ENCODE measurements around the gene RAPSN.

The RAPSN gene

DNA sequence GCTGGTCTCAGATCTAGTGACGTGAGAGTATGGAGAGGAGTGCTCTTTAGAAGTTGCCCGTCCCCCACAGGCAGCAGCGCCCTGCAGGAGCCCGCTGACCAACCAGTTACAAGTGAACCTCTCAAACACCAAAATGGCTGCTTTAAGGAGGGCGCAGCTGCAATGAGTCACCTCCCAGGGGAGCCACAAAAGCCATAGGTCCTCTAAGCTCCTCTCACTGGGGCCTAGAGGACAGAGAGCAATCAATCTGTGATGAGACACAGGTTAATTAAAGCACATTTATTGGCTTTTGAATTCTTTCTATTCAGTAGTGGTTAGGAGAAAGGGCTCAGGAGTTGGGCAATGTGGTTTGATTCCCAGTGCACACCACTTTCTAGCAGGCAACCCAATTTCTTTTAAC is 15.5 kb upstream of the RAPSN start:
- no peak for DNase-seq

DNA sequence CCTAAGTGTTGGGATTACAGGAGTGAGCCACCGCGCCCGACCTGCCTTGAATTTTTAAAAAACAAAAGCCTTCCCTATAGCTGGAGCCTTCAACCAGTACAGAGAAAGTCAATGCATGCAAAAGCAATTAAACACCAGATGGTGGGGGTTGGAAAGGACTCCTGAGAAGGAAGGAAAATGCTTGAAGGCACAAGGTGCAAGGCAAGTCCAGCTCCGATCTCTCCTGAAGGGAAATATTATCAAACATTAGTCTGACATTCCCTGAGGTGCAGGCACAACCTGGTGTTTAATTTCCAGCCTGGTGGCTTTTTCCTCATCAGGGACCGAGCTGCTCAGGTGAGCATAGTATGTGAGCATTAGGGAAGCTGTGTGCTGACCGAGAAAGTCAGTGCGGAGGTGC is 12.9 kb upstream of the RAPSN start:
- no peak for DNase-seq

DNA sequence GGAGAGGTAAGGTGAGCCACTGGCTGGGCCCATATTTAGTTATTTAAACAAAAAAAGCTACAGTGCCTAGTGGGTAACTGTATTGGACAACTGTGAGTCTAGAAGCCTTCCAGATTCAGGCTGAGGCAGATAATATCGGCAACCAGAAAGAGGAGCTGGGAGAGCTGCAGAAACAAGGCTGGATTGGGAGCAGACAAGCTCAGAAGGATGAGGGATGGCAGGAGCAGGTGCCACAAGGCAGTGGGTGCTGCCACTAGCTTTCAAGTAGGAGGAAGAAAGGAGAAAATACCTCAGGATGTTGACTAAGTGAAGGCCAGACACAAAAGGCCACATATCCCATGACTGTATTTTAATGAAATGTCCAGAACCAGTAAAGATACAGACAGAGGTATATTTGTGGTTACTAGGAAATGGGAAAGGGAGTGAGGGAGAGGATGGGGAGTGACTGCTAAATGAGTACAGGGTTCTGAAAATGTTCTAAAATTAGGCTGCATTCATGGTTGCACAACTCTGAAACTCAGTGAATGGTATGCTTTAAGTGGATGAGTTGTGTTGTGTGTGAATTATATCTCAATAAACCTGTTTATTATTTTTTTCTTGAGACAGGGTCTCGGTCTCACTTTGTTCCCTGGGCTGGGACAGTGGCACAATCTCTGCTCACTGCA is 11.8 kb upstream of the RAPSN start:
- no peak for DNase-seq

DNA sequence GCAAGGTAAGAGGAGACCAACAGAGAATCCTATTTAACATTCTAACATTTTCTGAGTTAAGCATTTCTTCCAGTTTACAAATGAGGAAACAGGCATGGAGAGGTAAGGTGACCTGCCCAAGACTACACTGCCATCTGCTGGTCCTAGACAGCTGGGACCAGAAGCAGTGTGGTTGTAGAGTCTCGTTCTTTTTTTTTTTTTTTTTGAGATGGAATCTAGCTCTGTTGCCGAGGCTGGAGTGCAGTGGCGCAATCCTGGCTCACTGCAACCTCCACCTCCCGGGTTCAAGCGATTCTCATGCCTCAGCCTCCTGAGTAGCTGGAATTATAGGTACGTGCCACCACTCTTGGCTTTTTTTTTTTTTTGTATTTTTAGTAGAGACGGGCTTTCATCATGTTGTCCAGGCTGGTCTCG is 5.3 kb upstream of the RAPSN start:
- peak in 2 of 4 experiments; percentile 25 to 39 for DNase-seq

DNA sequence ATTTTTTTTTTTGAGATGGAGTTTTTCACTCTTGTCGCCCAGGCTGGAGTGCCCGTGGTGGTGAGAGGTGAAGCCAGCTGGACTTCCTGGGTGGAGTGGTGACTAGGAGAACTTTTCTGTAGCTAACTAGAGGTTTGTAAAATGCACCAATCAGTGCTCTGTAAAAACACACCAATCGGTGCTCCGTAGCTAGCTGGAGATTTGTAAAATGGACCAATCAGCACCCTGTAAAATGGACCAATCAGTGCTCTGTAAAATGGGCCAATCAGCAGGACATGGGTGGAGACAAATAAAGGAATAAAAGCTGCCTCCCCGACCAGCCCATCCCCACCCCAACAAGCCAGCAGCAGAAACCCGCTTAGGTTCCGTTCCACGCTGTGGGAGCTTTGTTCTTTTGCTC is 4.4 kb upstream of the RAPSN start:
- DNase-seq, result no peak

DNA sequence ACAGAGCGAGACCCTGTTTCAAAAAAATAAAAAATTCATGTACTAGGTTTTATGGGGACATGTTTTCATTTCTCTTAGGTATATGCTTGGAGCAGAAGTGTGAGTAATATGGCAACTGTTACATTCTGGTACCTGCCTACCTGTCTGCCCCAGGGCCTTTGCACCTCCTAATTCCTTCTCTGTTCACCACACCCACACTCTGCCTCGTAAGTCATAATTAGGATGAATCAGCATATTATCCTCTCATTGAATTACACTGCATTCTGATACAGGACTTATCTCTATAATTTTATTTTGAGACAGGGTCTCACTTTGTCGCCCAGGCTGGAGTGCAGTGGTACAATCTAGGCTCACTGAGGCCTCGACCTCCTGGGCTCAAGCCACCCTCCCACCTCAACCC is 3.1 kb upstream of the RAPSN start:
- no peak for DNase-seq

DNA sequence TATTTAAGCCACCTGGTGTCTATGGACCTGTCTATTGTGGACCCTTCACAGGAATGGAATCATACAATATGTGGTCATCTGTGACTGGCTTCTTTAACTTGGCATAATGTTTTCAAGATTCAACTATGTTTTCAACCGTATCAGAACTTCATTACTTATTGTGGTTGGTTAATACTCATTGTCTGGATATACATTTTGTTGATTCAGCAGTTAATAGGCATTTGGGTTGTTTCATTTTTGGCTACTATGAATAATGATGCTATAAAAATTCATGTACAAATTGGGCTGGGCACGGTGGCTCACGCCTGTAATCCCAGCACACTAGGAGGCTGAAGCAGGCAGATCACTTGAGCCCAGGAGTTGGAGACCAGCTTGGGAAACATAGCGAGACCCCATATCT is 2.5 kb upstream of the RAPSN start:
- no peak for DNase-seq

DNA sequence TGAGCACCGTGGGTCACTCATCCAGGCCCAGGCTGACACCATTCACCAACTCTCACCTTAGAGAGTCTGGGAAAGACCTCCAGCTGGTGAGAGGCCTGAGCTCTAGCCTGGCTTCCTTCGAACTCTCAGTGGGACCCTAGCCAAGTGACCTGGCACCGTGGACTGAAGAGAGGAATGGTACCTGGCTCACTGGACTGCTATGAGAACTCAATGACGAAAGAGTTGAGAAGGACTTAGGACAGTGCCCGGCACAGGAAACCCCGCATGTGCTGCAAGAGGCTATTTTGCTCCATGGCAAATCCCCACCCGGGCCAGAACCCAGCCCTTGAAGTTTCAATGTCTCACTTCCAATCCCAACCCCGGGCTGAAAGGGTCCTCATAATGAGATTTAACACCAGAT is 605 bp upstream of the RAPSN start:
- no peak for DNase-seq

DNA sequence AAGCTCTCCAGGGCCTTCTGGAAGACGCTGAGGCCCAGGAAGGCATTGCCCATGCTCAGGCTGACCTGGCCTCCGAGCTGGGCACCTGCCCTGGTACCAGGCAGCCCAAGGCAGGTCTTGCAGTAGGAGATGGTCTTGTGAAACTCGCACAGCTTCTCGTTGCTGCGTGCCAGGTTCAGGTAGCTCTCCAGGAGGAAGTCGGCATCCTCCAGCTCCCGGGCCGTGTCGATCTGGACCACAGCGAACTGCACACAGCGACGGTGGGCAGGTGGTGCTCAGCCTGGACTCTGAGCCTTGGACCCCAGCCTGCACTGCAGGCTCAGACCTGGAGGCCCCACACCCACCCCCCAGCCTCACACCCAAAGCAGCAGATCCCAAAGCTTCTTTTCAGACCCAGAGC is 1.0 kb downstream of the RAPSN start:
- DNase-seq, result no peak

DNA sequence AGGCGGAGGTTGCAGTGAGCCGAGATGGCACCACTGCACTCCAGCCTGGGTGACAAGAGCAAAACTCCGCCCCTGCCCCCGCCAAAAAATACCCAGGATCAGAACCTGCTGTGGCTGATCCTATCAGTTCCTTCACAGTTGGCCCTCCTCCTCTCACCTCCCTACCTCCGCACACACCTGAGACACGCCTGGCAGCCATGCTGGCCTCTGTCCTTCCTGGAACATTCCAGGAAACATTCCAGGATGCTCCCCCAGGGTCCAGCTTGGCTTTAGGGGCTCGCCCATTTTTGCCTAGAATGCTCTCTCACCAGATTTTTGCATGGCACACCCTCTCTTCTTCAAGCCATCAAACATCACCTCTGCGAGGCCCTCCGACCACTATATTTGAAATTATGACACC is 2.1 kb downstream of the RAPSN start:
- no peak for DNase-seq

DNA sequence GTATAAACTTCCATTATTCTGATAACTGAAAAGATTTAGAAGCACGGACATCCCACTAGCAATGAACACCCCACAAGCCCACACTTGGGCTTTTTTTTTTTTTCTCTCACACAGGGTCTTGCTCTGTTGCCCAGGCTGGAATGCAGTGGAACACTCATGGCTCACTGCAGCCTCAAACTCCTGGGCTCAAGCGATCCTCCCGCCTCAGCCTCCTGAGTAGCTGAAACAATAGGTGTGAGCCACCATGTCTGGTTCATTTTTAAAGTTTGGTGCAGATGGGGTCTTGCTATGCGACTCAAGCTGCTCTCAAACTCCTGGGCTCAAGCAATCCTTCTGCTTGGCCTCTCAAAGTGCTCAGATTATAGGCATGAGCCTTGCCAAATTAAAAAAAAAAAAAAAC is 3.1 kb downstream of the RAPSN start:
- DNase-seq, result no peak

DNA sequence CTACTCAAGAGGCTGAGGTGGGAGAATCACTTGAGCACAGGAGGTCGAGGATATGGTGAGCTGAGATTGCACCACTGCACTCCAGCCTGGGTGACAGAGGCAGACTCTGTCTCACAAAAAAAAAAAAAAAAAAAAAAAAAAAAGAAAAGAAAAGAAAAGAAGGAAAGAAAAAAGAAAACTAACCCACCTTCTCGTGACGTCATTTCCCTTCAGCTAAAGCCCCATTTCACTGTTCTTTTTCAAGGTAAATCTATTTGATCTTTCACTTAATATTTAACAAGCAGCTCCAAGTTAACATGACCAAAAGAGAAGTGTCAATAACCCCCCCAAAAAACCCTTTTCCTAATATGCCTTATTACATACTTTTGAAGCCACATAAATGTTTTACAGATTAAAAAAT is 5.1 kb downstream of the RAPSN start:
- DNase-seq, result no peak

DNA sequence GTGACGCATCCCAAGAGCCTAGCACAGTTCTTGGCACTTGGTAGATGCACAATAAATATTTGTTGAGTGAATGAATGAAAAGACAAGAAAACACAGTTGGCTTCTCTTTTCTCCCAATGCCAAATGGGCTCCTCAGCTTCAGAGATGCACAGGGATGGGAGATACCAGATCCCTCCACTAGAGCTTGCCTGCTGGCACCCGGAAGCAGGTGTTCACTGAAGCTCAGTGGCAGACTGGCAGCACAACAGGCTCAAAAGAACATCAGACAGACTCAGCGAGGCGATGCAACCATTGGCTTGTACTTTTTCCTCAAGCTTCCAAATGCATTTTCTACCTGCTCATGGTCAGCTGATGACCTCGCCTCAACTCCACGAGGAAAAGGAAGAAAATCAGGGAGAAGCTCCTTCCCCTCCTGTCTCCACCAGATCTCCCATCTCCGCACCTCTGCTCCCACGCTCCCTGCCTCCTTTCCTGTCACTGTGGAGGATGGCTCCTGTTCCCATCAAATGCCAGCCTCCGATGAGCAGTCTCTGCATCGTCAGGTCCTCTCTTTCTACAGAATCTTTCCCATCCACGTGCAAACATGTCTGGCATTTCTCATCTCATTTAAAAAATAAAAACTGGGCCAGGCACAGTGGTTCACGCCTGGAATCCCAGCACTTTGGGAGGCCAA is 5.8 kb downstream of the RAPSN start:
- DNase-seq, result no peak

DNA sequence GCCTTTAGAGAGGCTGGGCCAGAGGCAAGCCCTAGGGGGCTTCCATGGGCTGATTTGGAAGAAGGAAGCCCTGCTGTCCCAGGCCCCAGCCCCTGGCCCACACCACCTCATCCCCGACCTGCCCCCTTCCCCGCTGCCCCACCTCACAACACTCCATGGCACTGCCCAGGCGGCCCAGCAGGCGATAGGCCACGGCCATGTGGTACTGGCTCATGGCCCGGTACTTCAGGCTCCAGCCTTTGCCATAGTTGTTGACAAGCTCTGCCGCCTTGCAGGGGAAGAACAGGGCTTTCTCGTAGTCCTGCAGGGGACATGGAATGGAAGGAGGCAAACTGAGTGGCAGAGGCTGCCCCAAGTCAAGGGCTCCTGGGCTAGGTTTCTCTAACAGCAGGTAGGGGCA is 6.4 kb downstream of the RAPSN start:
- no peak for DNase-seq

DNA sequence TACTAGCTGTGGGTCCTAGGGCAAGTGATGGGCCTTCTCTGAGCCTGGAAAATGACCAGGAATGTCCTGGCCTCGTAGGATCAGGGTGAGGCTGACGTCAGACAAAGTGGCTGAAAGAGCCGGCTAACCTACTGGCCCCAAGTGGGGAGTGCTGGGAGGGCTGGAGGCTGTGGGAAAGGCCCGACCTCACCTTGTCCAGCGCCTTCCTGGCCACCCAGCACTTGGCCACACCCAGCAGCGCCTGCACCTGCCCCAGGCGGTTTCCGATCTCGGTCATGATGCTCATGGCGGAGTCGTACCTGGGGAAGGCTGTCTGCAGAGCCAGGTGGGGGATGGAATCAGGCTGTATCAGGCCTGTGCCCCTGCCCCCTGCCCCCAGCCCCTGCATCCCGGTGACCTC is 7.5 kb downstream of the RAPSN start:
- no peak for DNase-seq

DNA sequence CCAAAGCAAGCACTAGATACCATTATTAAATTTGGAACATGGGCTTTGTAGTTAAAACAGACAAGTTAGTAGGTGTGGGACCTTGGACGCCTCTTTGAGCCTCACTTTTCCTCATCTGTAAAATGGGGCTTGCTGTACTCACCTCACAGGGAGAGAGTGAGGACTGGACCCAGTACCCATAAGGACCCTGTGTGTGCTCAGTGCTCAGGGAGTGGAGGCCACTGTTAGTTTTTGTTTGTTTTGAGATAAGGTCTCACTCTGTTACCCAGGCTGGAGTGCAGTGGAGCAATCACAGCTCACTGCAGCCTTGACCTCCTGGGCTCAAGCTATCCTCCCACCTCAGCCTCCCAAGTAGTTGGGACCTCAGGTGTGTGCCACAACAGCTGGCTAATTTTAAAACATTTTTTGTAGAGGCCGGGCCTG is 8.9 kb downstream of the RAPSN start:
- no peak for DNase-seq

DNA sequence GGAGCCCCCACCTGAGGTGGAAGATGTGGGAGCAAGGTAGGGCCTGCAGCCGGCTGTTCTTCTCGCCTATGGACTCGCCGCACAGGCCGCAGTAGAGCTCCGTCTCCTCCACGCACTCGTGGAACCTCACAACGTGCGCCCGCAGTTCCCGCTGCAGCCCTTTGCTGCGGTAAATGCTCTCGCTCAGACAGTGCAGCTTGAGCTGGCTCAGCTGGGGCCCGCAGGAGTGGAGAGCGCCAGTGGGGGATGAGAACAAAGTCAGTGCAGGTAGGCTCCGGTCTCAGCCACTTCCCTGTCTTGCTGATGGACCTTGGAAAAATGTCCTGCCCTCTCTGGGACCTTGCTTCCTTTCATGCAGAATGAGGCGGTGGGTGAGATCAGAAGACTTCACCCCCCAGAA is 10.2 kb downstream of the RAPSN start:
- DNase-seq, result no peak

DNA sequence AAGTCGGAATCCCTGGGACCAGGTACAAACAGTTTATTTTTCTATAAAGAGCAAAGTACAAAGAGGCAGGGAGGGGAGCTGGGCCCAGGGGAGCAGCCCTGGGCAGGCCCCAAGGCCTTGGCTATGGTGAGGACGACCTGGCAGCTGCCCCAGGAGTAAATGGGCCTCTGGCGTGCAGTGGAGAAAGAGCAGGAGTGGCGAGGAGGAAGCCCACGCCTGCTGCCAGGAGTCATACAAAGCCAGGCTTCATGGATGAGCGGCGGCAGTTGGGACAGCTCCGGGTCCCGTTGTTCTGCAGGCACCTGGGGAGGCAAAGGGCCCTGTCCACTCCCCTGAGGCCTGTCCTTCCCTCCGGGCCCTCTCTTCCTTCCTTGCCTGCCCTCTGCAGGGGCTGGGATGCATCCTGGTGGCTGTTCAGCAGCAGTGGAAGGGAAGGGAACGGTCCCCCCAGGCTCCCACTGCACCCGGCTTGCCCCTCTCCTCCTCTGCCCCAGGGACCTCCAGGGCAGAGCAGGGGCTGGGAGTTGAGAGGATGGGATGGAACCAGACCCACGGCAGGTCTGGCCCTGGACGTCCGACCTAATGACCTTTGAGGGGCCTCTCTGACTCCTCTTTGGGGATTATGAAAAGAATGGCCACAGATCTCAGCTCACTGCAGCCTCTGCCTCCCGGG is 11.1 kb downstream of the RAPSN start:
- DNase-seq, result no peak

DNA sequence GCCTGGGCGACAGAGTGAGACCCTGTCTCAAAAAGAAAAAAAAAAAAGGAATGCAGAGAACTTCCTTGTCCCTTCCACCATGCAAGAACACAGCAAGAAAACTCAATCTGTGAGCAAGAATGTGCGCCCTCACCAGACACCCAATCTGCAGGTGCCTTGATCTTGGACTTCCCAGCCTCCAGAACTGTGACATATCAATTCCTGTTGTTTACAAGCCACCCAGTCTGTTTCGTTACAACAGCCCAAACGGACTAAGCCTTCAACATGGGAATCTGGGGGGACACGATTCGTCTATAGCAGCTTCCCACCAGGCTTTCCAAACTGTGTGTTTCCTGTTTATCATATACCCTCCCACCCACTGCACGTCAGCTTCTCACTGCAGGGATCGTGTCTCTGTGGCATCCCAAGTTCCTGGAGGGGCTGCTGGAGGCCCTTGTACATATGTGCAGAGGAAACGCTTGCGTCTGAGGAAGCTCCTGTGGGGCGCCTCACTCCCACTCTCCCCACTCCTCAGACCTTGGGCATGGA is 11.7 kb downstream of the RAPSN start:
- no peak for DNase-seq

DNA sequence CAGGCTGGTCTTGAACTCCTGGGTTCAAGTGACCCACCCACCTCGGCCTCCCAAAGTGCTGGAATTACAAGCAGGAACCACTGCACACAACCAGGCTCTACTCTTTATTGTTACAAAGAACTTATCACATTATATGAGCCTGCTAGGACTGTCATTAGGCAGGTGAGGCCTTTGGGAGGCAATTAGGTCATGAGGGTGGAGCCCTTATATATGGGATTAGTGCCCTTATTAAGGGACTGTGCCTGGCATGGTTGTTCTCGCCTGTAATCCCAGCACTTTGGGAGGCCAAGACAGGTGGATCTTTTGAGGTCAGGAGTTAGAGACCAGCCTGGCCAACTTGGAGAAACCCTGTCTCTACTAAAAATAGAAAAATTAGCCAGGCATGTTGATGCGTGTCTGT is 12.2 kb downstream of the RAPSN start:
- no peak for DNase-seq

DNA sequence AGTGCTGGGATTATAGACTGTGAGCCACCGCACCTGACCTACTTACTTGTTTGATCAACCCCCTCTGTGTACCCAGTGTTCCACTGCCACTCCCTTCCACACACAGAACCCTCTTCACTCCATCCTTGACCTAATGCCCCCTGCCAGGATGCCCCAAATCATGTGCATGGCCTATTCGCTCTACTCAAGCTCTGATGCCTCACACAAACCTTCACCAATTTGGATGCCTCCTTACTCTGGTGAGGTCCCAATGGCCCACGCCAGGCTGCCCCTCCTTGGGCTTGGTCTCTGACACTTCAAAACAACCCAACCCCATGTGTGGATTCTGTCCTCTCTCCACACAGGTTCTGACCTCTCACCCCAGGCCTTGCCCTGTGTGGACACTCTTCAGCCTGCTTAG is 13.2 kb downstream of the RAPSN start:
- DNase-seq, result no peak

DNA sequence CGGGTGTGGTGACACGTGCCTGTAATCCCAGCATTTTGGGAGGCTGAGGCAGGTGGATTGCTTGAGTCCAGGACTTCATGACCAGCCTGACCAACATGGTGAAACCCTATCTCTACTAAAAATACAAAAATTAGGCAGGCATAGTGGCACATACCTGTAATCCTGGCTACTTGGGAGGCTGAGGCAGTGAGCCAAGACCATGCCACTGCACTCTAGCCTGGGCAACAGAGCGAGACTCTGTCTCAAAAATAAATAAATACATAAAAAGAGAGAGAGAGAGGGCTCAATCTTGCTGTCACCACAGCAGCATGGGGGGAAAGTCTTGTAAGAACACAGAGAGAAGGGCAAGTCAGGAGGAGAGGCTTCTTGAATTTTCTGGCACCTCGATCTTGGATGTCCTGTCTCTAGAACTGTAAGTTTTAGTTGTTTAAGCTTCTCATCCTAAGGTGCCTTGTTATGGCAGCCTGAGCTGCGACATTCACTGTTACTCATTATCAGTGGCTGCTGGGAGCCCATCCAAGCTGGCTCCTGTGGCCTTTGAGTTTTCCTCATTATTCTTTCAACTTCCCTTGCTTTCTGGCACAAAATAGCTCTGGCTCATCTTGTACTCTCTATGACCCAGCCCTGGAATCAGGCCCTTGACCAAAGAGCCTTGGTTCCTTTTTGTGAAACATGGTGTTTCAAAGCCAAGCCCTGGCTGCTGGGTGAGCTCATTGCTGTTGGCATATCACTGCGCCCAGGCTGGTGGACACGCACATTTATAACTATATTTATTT is 14.7 kb downstream of the RAPSN start:
- DNase-seq, result no peak

DNA sequence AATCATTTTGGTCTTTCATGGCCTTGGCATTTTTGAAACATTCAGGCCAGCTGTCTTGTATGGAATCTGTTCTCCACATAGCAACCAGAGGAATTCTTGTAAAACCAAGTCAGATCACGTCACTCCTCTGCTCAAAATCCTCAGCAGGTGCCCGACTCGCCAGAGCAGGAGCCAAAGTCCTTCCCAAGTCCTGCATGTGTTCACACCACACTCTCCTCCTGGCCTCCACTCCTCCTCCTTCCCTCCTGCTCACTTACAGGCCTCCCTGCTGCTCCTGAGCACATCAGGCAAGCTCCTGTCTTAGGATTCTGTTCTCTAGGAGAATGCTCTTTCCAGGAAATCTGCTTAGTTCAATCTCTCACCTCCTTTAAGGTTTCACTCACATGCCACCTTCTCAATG is 15.8 kb downstream of the RAPSN start:
- no peak for DNase-seq
